K562 (cell line): Measurements from ENCODE around the gene AHCYL1. TPM values are rescaled to one million over a fixed set of nuclear protein-coding genes. Genes with fewer than 3 reads are reported as not detected.
A peak's percentile ranks its signal among the peaks of the same experiment; 100 is the strongest.

Experiments
- ATAC-seq: fragments of 200-7000 bp; cut with Tn5 transposase; 3 replicates; pipeline ENCODE4 v1.9.1; 2020; ENCODE audit warnings: moderate library complexity
- BruUV-seq: library from RNA; stranded (reverse); fragments of 400-500 nt; replicated peaks from 2 replicates; lab custom pipeline; 2021; lab: Mats Ljungman, UMichigan
- CTCF ChIA-PET: fragments of 300-600 bp; formaldehyde crosslinking; extraction: SDS; loops from one replicate; lab custom pipeline; 2021; ENCODE audit warnings: low intra/inter-chr PET ratio; lab: Yijun Ruan, JAX
- POLR2A ChIA-PET: fragments of 300-600, 350-650 bp; sonication (Branson Sonifier 250); formaldehyde crosslinking; extraction: SDS; loops from one replicate; lab custom pipeline; 2021; ENCODE audit warnings: antibody characterized with exemption, inconsistent platforms; lab: Yijun Ruan, JAX
- DNase-seq, 4 experiments: peaks; one replicate each; pipeline versions ENCODE4 v3.0.0 to v3.0.0-alpha.2; 2011 to 2018; ENCODE audit warnings: low spot score in 3 of 4, mixed read lengths in 3 of 4; ENCODE audit errors: extremely low read depth in 1 of 4
- FAIRE-seq: peaks from 2 replicates; lab custom pipeline; 2011; peaks lifted over from hg19 to GRCh38; lab: Jason Lieb, UNC
- H2AFZ ChIP-seq: 2 replicates; pipeline ENCODE4 v1.6.0; 2011; ENCODE audit warnings: low read depth, low read length, control low read depth, inconsistent platforms
- H3K27ac ChIP-seq: fragments of 200-600 bp; 3 replicates; pipeline ENCODE4 v1.8.0; 2011; ENCODE audit warnings: low read depth, mild to moderate bottlenecking, control low read depth, inconsistent platforms, low read length, moderate library complexity, mixed read lengths; ENCODE audit errors: extremely low read depth
- H3K27me3 ChIP-seq, 2 experiments: fragments of 300-600 bp in 1 of 2; 2 replicates in 1 of 2; 3 replicates in 1 of 2; pipeline versions ENCODE4 v1.6.0 to v1.8.0; 2011; ENCODE audit warnings: inconsistent platforms in 2 of 2, low read length in 2 of 2, mild to moderate bottlenecking in 1 of 2, mixed read lengths in 1 of 2, moderate library complexity in 1 of 2; ENCODE audit not compliant: control insufficient read depth in 2 of 2, insufficient read depth in 2 of 2
- H3K36me3 ChIP-seq: fragments of 300-600 bp; 3 replicates; pipeline ENCODE4 v1.8.0; 2011; ENCODE audit warnings: mild to moderate bottlenecking, low read length, inconsistent platforms; ENCODE audit not compliant: control insufficient read depth, insufficient read depth
- H3K4me1 ChIP-seq, 2 experiments: fragments of 200-600 bp in 1 of 2; replicated peaks in 1 of 2; 2 replicates in 1 of 2; 3 replicates in 1 of 2; pipeline versions ENCODE4 v1.5.1 to v1.8.0; 2011; ENCODE audit warnings: inconsistent platforms in 2 of 2, low read length in 2 of 2, mild to moderate bottlenecking in 1 of 2, mixed read lengths in 1 of 2, moderate library complexity in 1 of 2; ENCODE audit not compliant: control insufficient read depth in 2 of 2, insufficient read depth in 2 of 2
- H3K4me2 ChIP-seq: 2 replicates; pipeline ENCODE4 v1.6.1; 2011; ENCODE audit warnings: low read length, control low read depth, inconsistent platforms, mixed read lengths; ENCODE audit not compliant: insufficient read depth
- H3K4me3 ChIP-seq: fragments of 200-600 bp; sonication (generic), shearing (Covaris generic); 2 replicates; pipeline ENCODE4 v1.5.1; 2016; ENCODE audit warnings: control low read depth, inconsistent platforms
- H3K79me2 ChIP-seq: fragments of 200-600 bp; 3 replicates; pipeline ENCODE4 v1.8.0; 2011; ENCODE audit warnings: low read length, inconsistent platforms; ENCODE audit not compliant: control insufficient read depth, insufficient read depth
- H3K9ac ChIP-seq, 2 experiments: 2 replicates each; pipeline versions ENCODE4 v1.6.0 to v1.6.1; 2011; ENCODE audit warnings: low read depth in 2 of 2, low read length in 2 of 2, control low read depth in 1 of 2, inconsistent platforms in 1 of 2, mild to moderate bottlenecking in 1 of 2, mixed read lengths in 1 of 2; ENCODE audit not compliant: insufficient read depth in 1 of 2
- H3K9me1 ChIP-seq: one replicate; pipeline ENCODE4 v1.6.0; 2011; ENCODE audit warnings: inconsistent platforms, mild to moderate bottlenecking, low read length, moderate library complexity; ENCODE audit not compliant: control insufficient read depth, insufficient read depth
- H3K9me3 ChIP-seq: replicated peaks from 2 replicates; pipeline ENCODE4 v1.5.1; 2011; ENCODE audit warnings: low read depth, low read length, inconsistent platforms; ENCODE audit not compliant: control insufficient read depth, insufficient read depth
- H4K20me1 ChIP-seq: replicated peaks from 2 replicates; pipeline ENCODE4 v1.6.1; 2011; ENCODE audit warnings: low read length, inconsistent platforms, mixed read lengths; ENCODE audit not compliant: control insufficient read depth, insufficient read depth
- EGR1 ChIP-seq: fragments of 450-650 bp; conservative IDR thresholded peaks from 2 replicates; pipeline ENCODE4 v1.6.1; 2017; ENCODE audit warnings: mild to moderate bottlenecking
- NFIC ChIP-seq: fragments of 450-650 bp; IDR thresholded peaks from 2 replicates; pipeline ENCODE4 v1.6.1; 2017; ENCODE audit warnings: mild to moderate bottlenecking, inconsistent platforms
- POU5F1 ChIP-seq: fragments of 150-350 bp; IDR thresholded peaks from 2 replicates; pipeline ENCODE4 v1.6.1; 2014; ENCODE audit warnings: borderline replicate concordance, low read length, low read depth, mild to moderate bottlenecking; ENCODE audit not compliant: partially characterized antibody
- STAT5A ChIP-seq: IDR thresholded peaks from 2 replicates; pipeline ENCODE4 v1.6.1; 2012; ENCODE audit warnings: low read length, inconsistent platforms, borderline replicate concordance
- ZBTB8A ChIP-seq: fragments of 450-650 bp; IDR thresholded peaks from 2 replicates; pipeline ENCODE4 v1.6.1; 2018; ENCODE audit warnings: mild to moderate bottlenecking, moderate library complexity; ENCODE audit not compliant: partially characterized antibody
- ZKSCAN8 ChIP-seq: fragments of 200-800 bp; sonication (Bioruptor generic); IDR thresholded peaks from 2 replicates; pipeline ENCODE4 v1.6.1; 2016; ENCODE audit warnings: missing genetic modification characterization, missing compliant biosample characterization
- ZNF239 ChIP-seq: fragments of 250-450 bp; sonication (Bioruptor Pico); IDR thresholded peaks from 2 replicates; pipeline ENCODE4 v1.4.0; 2020; ENCODE audit warnings: mild to moderate bottlenecking
- WGBS: fragments of 100-300 bp; shearing (Covaris generic); methylation state at CpG from one replicate; pipeline ENCODE4 v1.1.6; 2016; ENCODE audit warnings: low coverage, mixed read lengths; ENCODE audit not compliant: insufficient coverage; ENCODE audit errors: missing lambda C conversion rate; 5-methylcytosine and 5-hydroxymethylcytosine counted together
- in situ Hi-C: fragments of 300-500 bp; cut with MboI; formaldehyde crosslinking; loops from 4 replicates; pipeline ENCODE4 v1.15.0; 2018; ENCODE audit warnings: inconsistent platforms, mixed read lengths
- intact Hi-C: fragments of 100-400 bp; cut with micrococcal nuclease; formaldehyde crosslinking; loops from 2 replicates; pipeline ENCODE4 v1.14.2; 2022
- polyA plus RNA-seq, 8 experiments: library from polyadenylated mRNA; depleted of rRNA in 4 of 8; stranded (reverse) in 5 of 8; unstranded in 3 of 8; fragments of >200 nt; fragmentation: Nextera tagmentation in 2 of 8; fragmentation: Illumina TruSeq in 1 of 8; extraction: Ambion mirVana in 2 of 8; extraction: Trizol in 1 of 8; gene quantifications; 2 replicates each; pipeline versions ENCODE4 v1.2.1 to v1.2.3, GENCODE V29; 2011 to 2014; ENCODE audit warnings: inconsistent platforms in 1 of 8, missing spikeins in 1 of 8
- total RNA-seq, 7 experiments: library from RNA; depleted of rRNA in 6 of 7; stranded (reverse); fragments of >200 nt in 6 of 7; fragmentation: Illumina TruSeq in 2 of 7; extraction: Trizol in 2 of 7; gene quantifications; 2 replicates each; pipeline versions ENCODE4 v1.2.1 to v1.2.3, GENCODE V29; 2011 to 2021; ENCODE audit warnings: low replicate concordance in 1 of 7
- TF ChIP-seq, protein P1 (sequence below), 2 experiments: fragments of 450-650 bp in 1 of 2; sonication (generic) in 1 of 2; formaldehyde crosslinking in 1 of 2; IDR thresholded peaks in 1 of 2; conservative IDR thresholded peaks in 1 of 2; 2 replicates each; pipeline versions ENCODE4 v1.6.1 to v1.8.1; 2016 to 2023; ENCODE audit warnings: mild to moderate bottlenecking in 2 of 2, moderate library complexity in 2 of 2, inconsistent platforms in 1 of 2, missing genetic modification reagents in 1 of 2
- TF ChIP-seq, protein P2 (sequence below): sonication (generic); formaldehyde crosslinking; IDR thresholded peaks from 2 replicates; pipeline ENCODE4 v1.9.0; 2022; ENCODE audit warnings: mild to moderate bottlenecking, missing genetic modification reagents

Gene AHCYL1
- total and polyA plus RNA-seq, 9 of the 15 experiments (the other 6 are each of a cell fraction or from before 2014, with no cell fraction given): 27.3 to 118 (median 44.5) TPM

DNA sequence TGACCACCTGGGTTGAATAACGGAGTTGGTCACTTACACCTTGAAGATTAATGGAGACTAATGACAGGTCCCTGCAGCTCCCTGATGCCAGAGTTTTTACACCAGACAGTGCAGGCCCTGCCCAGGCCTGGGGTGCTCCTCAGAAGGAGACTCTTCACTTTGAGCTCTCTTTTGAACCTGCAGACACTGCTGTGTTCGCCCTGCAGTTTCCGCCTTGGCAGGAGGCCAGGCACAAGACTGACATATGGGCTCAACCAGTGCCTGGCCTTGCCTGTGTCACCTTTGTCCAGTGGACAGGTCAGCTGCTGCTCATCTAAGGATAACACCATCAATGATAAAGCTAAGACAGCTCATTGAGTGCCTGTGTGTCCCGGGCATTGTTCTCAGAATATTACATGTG is 55.1 kb downstream of the AHCYL1 start:
- no peak for ATAC-seq
- Histone ChIP-seq H3K4me2 (no peak overlapping the region), H3K4me3 (no peak overlapping the region), H3K27ac (no peak overlapping the region), H3K9me1 (peaks cover 3% of the 10 kb centered on the region)
- in situ Hi-C loops: no loop called here
- no peak for TF ChIP-seq STAT5A
- TF ChIP-seq NFIC: peak; percentile 65
- TF ChIP-seq, all 486 proteins: peak for 1
- FAIRE-seq (no peak), DNase-seq (no peak)
- Histone ChIP-seq H3K79me2 (peaks cover 28% of the 10 kb centered on the region), H2AFZ (no peak overlapping the region), H3K9me3 (no peaks in the 10 kb centered on the region), H4K20me1 (peaks cover 5% of the 10 kb centered on the region; the same call in 1 of the 2 replicates), H3K36me3 (peaks cover 81% of the 10 kb centered on the region), H3K27me3 (no peaks in the 10 kb centered on the region), H3K4me1 (peaks cover 6 to 8% of the 10 kb centered on the region in 2 experiments), H3K9ac (no peak overlapping the region)
- ChIA-PET POLR2A (interaction anchor here (0.6 to 14.6 kb wide), 4 partner anchors 10 to 133 kb away, joined by 3 to 200 read pairs (median 4); no protein-coding TSS in a partner anchor), CTCF (no interaction called here)
- intact Hi-C loops: no loop called here
- BruUV-seq: no TSS peak
- WGBS: 89% methylated on average over 4 of the region's 4 CpGs

DNA sequence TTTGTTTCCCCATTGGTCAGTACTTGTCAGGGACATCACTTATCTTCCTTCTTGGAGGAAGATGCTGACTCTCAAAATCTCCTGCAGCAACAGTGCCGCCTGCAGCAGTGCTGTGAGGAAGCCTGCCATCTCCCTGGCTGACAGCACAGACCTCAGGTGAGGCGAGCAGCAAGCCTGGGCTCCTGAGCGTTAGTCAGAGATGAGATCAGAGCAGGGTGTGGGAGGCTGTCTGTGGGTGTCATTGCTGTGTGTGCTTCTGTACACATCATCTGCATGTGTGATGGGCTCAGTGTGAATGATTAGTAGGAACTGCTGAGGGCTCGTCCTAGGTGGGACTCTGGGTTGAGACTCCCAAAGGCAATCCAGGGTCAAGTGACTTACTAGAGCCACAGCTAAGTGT is 56.0 kb downstream of the AHCYL1 start:
- peak overlapping the region in 1 of 2 experiments; percentile 59; a peak in 1 of 4 replicates for H3K9ac ChIP-seq
- no peak overlapping the region for H3K4me3 ChIP-seq
- peaks cover under 1% of the 10 kb centered on the region; the same call in 1 of the 2 replicates for H4K20me1 ChIP-seq
- in situ Hi-C loops: no loop called here
- peaks cover 90% of the 10 kb centered on the region for H3K36me3 ChIP-seq
- intact Hi-C loops: no loop called here
- H3K27ac ChIP-seq: no peak overlapping the region
- H3K4me1 ChIP-seq: peaks cover 0 to 4% of the 10 kb centered on the region in 2 experiments; a peak in 4 of 5 replicates
- no peak for FAIRE-seq
- no peak overlapping the region for H3K4me2 ChIP-seq
- no peak overlapping the region for H2AFZ ChIP-seq
- ChIA-PET POLR2A (interaction anchor here (1.1 to 18.1 kb wide), 4 partner anchors 4 to 33 kb away, joined by 4 to 200 read pairs (median 102); partner anchors contain the start of gene STRIP1), CTCF (no interaction called here)
- 84% methylated on average over 4 of the region's 4 CpGs for WGBS
- no TSS peak for BruUV-seq
- no peaks in the 10 kb centered on the region for H3K27me3 ChIP-seq
- TF ChIP-seq POU5F1 (no peak), EGR1 (peak; percentile 49), ZBTB8A (no peak), ZNF239 (CRISPR knock-in tag) (no peak), ZKSCAN8 (CRISPR knock-in tag) (no peak)
- TF ChIP-seq, protein P1, sequence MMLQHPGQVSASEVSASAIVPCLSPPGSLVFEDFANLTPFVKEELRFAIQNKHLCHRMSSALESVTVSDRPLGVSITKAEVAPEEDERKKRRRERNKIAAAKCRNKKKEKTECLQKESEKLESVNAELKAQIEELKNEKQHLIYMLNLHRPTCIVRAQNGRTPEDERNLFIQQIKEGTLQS (IDR thresholded peaks at IDR 0.05): 0 out of 2 replicates have a peak, but pooled peaks have one; percentile 28
- TF ChIP-seq, protein P1 (CRISPR knock-in tag; conservative IDR thresholded peaks at IDR 0.05): no peak
- TF ChIP-seq, protein P2, sequence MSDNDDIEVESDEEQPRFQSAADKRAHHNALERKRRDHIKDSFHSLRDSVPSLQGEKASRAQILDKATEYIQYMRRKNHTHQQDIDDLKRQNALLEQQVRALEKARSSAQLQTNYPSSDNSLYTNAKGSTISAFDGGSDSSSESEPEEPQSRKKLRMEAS (CRISPR knock-in tag): peak; percentile 46; the same call in 1 of the 2 replicates
- peaks cover 3% of the 10 kb centered on the region for H3K9me1 ChIP-seq
- no peaks in the 10 kb centered on the region for H3K9me3 ChIP-seq
- ATAC-seq: no peak
- no peak for DNase-seq
- peaks cover 19% of the 10 kb centered on the region for H3K79me2 ChIP-seq
